HG02973 (cell line): ENCODE data around the gene USP43.
A peak's percentile ranks its signal among the peaks of the same experiment; 100 is the strongest.
"Not testable (repeated sequence)": the region's sequence is repeated elsewhere in the genome, so short reads cannot be mapped to it uniquely, and the experiment has no call there.

Source experiments
- ATAC-seq: cut with Tn5 transposase; IDR thresholded peaks from one replicate; pipeline ENCODE4 v1.9.1; 2021; ENCODE audit warnings: moderate library complexity; ENCODE audit not compliant: unreplicated experiment

Gene USP43

GRCh38 chr17:9663511-9663910 lies 18.2 kb downstream of the USP43 start:
- ATAC-seq: not testable (repeated sequence)

- no peak for ATAC-seq
These were observed 21.2 kb downstream of the USP43 start for GRCh38 chr17:9666461-9667050.

GRCh38 chr17:9668517-9668916 lies 23.2 kb downstream of the USP43 start:
- no peak for ATAC-seq

GRCh38 chr17:9669551-9670008 lies 24.3 kb downstream of the USP43 start:
- no peak for ATAC-seq

GRCh38 chr17:9670596-9670995 lies 25.3 kb downstream of the USP43 start:
- ATAC-seq: no peak

GRCh38 chr17:9671559-9671958 lies 26.2 kb downstream of the USP43 start:
- ATAC-seq: no peak

- no peak for ATAC-seq
These were observed 26.9 kb downstream of the USP43 start for GRCh38 chr17:9672266-9672665.

- no peak for ATAC-seq
These were observed 27.4 kb downstream of the USP43 start for GRCh38 chr17:9672691-9673090.

- ATAC-seq: no peak
These were observed 30.8 kb downstream of the USP43 start for GRCh38 chr17:9676084-9676483.

- peak; percentile 69 for ATAC-seq
These were observed 31.5 kb downstream of the USP43 start for GRCh38 chr17:9676820-9677310.

- no peak for ATAC-seq
These were observed 32.1 kb downstream of the USP43 start for GRCh38 chr17:9677411-9677810.

GRCh38 chr17:9677896-9678295 lies 32.6 kb downstream of the USP43 start:
- ATAC-seq: no peak

GRCh38 chr17:9684955-9685621 lies 39.8 kb downstream of the USP43 start:
- no peak for ATAC-seq

- ATAC-seq: no peak
These were observed 48.4 kb downstream of the USP43 start for GRCh38 chr17:9693755-9694154.

GRCh38 chr17:9696279-9697044 lies 51.1 kb downstream of the USP43 start:
- no peak for ATAC-seq

- no peak for ATAC-seq
These were observed 54.8 kb downstream of the USP43 start for GRCh38 chr17:9700136-9700535.

- ATAC-seq: no peak
These were observed 55.6 kb downstream of the USP43 start for GRCh38 chr17:9700754-9701476.

- no peak for ATAC-seq
These were observed 57.2 kb downstream of the USP43 start for GRCh38 chr17:9702482-9702881.

- no peak for ATAC-seq
These were observed 57.8 kb downstream of the USP43 start for GRCh38 chr17:9702914-9703780.

GRCh38 chr17:9703781-9704082 lies 58.4 kb downstream of the USP43 start:
- no peak for ATAC-seq
